ENCODE results near the gene ARHGEF11. TPM values are rescaled to one million over a fixed set of nuclear protein-coding genes. Genes with fewer than 3 reads are reported as not detected.

ARHGEF11 gene
- total and polyA plus RNA-seq, 9 of the 15 experiments (the other 6 are each of a cell fraction or from before 2014, with no cell fraction given), result 0.14 to 15.5 (median 9.0) TPM

DNA sequence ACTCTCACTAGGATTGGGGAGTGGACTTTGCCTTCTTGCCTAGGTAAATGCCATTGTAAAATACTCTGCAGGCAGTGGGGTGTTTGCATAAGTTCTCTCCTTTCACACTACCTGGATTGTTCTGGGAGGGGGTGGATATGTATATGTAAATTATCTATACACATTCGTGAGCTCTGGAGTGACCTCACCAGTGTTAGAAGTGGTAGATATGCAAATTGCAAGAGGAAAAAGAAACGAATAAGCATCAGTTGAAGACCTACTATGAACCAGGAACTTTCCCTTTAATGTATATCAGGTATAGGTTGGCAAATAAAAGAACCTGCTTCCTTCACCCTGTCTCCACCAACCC is 1.5 kb upstream of the ARHGEF11 start:
- no peak for ATAC-seq
- in situ Hi-C loops (cut with MboI) (no loop called here), intact Hi-C loops (cut with micrococcal nuclease) (no loop called here)
- Histone ChIP-seq H3K4me2 (ENCODE audit: insufficient read depth, low read length) (no peak overlapping the region), H3K9ac (ENCODE audit: insufficient read depth in 1 of 2, low read depth in 2 of 2, low read length in 2 of 2) (no peak overlapping the region), H3K9me1 (ENCODE audit: control insufficient read depth, insufficient read depth, low read length) (no peaks in the 10 kb centered on the region), H3K4me1 (replicated peaks in 1 of 2; ENCODE audit: control insufficient read depth in 2 of 2, insufficient read depth in 2 of 2, low read length in 2 of 2) (peaks cover 24 to 26% of the 10 kb centered on the region in 2 experiments), H2AFZ (ENCODE audit: low read depth, low read length) (no peak overlapping the region), H3K27ac (ENCODE audit: extremely low read depth, low read depth, low read length) (no peak overlapping the region), H3K36me3 (ENCODE audit: control insufficient read depth, insufficient read depth, low read length) (no peaks in the 10 kb centered on the region), H3K4me3 (no peak overlapping the region), H3K9me3 (replicated peaks; ENCODE audit: control insufficient read depth, insufficient read depth, low read depth, low read length) (no peaks in the 10 kb centered on the region), H3K27me3 (ENCODE audit: control insufficient read depth in 2 of 2, insufficient read depth in 2 of 2, low read length in 2 of 2) (no peaks in the 10 kb centered on the region), H4K20me1 (replicated peaks; ENCODE audit: control insufficient read depth, insufficient read depth, low read length) (0 out of 2 replicates have a peak, but pooled peaks cover 4% of the 10 kb centered on the region), H3K79me2 (ENCODE audit: control insufficient read depth, insufficient read depth, low read length) (peaks cover 33% of the 10 kb centered on the region)
- DNase-seq (ENCODE audit: extremely low read depth in 1 of 4, low spot score in 3 of 4), result peak in 1 of 4 experiments; percentile 12
- ChIA-PET POLR2A (interaction anchor here (1.0 to 1.4 kb wide), 2 partner anchors 13 to 15 kb away, joined by 4 read pairs; no protein-coding TSS in a partner anchor), CTCF (ENCODE audit: low intra/inter-chr PET ratio) (interaction anchor here (0.6 kb wide), 1 partner anchor 38 kb away, joined by 6 read pairs; no protein-coding TSS in a partner anchor)
- 31% methylated on average over 2 of the region's 2 CpGs for WGBS (ENCODE audit: insufficient coverage, low coverage, missing lambda C conversion rate)
- TF ChIP-seq MBD2 (IDR thresholded peaks at IDR 0.05; ENCODE audit: borderline replicate concordance, low read depth) (no peak), ZSCAN29 (IDR thresholded peaks at IDR 0.05) (no peak), MAFG (tag; conservative IDR thresholded peaks at IDR 0.05) (no peak), POLR2A (conservative IDR thresholded peaks at IDR 0.05) (no peak), ZZZ3 (IDR thresholded peaks at IDR 0.05) (no peak), ZKSCAN1 (IDR thresholded peaks at IDR 0.05; ENCODE audit: low read depth, low read length) (0 out of 2 replicates have a peak, but pooled peaks have one; percentile 34), HNRNPH1 (optimal IDR thresholded peaks at IDR 0.05; ENCODE audit: low read depth, low read length) (no peak), CHCHD3 (CRISPR knock-in tag; IDR thresholded peaks at IDR 0.05) (no peak), CBFB (CRISPR knock-in tag; IDR thresholded peaks at IDR 0.05) (no peak), DPF2 (IDR thresholded peaks at IDR 0.05) (no peak), ADNP (tag; IDR thresholded peaks at IDR 0.05) (0 out of 2 replicates have a peak, but pooled peaks have one; percentile 29), MTA1 (IDR thresholded peaks at IDR 0.05; ENCODE audit: borderline replicate concordance) (no peak)
- TF ChIP-seq, protein P1, sequence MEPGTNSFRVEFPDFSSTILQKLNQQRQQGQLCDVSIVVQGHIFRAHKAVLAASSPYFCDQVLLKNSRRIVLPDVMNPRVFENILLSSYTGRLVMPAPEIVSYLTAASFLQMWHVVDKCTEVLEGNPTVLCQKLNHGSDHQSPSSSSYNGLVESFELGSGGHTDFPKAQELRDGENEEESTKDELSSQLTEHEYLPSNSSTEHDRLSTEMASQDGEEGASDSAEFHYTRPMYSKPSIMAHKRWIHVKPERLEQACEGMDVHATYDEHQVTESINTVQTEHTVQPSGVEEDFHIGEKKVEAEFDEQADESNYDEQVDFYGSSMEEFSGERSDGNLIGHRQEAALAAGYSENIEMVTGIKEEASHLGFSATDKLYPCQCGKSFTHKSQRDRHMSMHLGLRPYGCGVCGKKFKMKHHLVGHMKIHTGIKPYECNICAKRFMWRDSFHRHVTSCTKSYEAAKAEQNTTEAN (CRISPR knock-in tag; IDR thresholded peaks at IDR 0.05), result no peak
- TF ChIP-seq, protein P2, sequence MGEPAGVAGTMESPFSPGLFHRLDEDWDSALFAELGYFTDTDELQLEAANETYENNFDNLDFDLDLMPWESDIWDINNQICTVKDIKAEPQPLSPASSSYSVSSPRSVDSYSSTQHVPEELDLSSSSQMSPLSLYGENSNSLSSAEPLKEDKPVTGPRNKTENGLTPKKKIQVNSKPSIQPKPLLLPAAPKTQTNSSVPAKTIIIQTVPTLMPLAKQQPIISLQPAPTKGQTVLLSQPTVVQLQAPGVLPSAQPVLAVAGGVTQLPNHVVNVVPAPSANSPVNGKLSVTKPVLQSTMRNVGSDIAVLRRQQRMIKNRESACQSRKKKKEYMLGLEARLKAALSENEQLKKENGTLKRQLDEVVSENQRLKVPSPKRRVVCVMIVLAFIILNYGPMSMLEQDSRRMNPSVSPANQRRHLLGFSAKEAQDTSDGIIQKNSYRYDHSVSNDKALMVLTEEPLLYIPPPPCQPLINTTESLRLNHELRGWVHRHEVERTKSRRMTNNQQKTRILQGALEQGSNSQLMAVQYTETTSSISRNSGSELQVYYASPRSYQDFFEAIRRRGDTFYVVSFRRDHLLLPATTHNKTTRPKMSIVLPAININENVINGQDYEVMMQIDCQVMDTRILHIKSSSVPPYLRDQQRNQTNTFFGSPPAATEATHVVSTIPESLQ (CRISPR knock-in tag; IDR thresholded peaks at IDR 0.05), result no peak
- TF ChIP-seq, protein P3, sequence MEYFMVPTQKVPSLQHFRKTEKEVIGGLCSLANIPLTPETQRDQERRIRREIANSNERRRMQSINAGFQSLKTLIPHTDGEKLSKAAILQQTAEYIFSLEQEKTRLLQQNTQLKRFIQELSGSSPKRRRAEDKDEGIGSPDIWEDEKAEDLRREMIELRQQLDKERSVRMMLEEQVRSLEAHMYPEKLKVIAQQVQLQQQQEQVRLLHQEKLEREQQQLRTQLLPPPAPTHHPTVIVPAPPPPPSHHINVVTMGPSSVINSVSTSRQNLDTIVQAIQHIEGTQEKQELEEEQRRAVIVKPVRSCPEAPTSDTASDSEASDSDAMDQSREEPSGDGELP (CRISPR knock-in tag; IDR thresholded peaks at IDR 0.05; ENCODE audit: borderline replicate concordance), result no peak
- TF ChIP-seq, protein P4, sequence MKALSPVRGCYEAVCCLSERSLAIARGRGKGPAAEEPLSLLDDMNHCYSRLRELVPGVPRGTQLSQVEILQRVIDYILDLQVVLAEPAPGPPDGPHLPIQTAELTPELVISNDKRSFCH (CRISPR knock-in tag; IDR thresholded peaks at IDR 0.05), result no peak
- TF ChIP-seq, protein P4 (tag; IDR thresholded peaks at IDR 0.05), result no peak
- TF ChIP-seq, protein P5, sequence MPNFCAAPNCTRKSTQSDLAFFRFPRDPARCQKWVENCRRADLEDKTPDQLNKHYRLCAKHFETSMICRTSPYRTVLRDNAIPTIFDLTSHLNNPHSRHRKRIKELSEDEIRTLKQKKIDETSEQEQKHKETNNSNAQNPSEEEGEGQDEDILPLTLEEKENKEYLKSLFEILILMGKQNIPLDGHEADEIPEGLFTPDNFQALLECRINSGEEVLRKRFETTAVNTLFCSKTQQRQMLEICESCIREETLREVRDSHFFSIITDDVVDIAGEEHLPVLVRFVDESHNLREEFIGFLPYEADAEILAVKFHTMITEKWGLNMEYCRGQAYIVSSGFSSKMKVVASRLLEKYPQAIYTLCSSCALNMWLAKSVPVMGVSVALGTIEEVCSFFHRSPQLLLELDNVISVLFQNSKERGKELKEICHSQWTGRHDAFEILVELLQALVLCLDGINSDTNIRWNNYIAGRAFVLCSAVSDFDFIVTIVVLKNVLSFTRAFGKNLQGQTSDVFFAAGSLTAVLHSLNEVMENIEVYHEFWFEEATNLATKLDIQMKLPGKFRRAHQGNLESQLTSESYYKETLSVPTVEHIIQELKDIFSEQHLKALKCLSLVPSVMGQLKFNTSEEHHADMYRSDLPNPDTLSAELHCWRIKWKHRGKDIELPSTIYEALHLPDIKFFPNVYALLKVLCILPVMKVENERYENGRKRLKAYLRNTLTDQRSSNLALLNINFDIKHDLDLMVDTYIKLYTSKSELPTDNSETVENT (CRISPR knock-in tag; IDR thresholded peaks at IDR 0.05), result no peak
- BruUV-seq (replicated peaks), result no TSS peak
- FAIRE-seq, result no peak

Measured in K562 (cell line).